Fibroblast of skin of scalp (primary cell): ENCODE data around the gene DIO3. TPM values are rescaled to one million over a fixed set of nuclear protein-coding genes. Genes with fewer than 3 reads are reported as not detected.

ENCODE experiments used
- DNase-seq: peaks from one replicate; pipeline ENCODE4 v3.0.0-alpha.2; 2013
- polyA plus RNA-seq, 2 experiments: library from polyadenylated mRNA; unstranded; fragments of 120-200 nt; gene quantifications; one replicate each; pipeline ENCODE4 v1.2.1, GENCODE V29; 2013; ENCODE audit not compliant: insufficient read length in 2 of 2

Gene DIO3
- polyA plus RNA-seq (2013, experiment 1 of 2; ENCODE audit: insufficient read length), result not detected
- polyA plus RNA-seq (2013, experiment 2 of 2; ENCODE audit: insufficient read length), result not detected

DNA sequence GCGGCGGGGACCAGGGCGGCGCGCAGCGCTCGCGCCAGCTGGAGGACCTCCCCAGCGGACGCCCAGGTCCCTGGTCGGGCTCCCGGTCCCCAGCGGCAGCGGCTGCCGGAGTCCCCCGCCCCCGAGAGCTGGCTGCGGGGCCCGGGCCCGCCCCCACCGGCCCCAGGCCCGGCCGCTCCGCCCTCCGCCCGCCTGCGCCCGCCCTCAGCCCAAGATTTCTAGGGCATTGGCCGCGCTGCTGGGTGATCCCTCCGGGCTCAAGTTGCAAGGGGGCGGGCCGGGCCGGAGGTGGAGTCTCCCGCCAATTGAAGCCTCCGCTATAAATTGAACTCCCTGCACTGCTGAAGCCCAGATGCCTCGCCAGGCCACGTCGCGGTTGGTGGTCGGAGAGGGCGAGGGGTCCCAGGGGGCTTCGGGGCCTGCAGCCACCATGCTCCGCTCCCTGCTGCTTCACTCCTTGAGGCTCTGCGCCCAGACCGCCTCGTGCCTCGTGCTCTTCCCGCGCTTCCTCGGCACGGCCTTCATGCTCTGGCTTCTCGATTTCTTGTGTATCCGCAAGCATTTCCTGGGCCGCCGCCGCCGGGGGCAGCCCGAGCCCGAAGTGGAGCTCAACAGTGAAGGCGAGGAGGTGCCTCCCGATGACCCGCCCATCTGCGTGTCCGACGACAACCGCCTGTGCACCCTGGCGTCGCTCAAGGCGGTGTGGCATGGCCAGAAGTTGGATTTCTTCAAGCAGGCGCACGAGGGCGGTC is at the start of gene DIO3:
TSS of gene DIO3 (plus strand) at position 351 of the 752 bp plus-strand sequence.
- peak; percentile 16 for DNase-seq

DNA sequence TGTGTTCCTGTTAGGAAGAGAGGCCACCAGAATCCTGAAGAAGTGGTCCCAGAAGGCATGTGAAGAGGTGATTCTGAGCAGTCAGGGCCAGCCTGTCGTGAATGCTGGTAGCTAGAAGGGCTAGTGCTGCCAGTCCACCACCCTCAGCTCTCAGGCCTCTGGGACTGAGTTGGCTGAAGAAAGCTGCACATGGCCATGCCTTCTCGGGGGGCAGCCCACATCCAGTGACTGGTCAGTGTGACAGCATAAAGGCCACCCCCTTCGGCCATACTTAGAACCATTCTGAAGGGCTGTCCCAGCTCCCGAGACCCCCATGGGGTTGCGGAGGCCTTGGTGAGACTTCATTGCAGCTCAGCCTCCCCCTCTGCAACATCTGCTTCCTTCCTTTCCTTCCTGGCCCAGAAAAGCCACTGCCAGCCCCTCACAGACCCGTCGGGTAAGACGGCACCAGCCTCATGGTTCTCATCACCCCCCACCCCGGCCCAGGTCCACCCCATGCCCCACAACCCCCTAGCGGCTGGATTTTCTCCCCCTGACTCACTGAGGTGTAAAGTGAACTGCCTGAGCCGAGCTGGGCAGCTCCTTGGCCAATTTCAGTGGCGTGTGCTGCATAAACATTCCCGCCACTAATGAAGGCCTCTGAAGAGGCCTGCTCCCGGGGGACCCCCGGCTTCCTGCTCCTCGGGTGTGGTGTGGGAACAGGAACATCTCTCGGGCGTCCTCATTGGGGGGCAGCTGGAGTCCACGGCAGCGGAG is 49.5 kb upstream of the DIO3 start:
- DNase-seq, result no peak

DNA sequence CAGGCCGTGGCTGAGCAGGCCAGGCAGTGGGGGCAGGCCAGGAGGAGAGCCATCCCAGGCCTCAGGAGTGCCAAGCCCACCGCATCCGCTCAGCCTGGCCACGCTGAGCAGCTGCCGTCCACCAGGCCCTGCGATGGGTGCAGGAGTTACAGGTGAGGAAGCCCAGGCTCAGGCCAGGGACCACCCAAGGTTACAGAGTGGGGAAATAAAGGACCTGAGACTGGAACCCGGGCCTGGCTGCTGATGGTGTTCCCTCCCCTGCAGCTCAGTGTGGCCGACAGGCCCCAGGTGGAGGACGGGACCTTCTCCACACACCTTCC is 49.0 kb upstream of the DIO3 start:
- no peak for DNase-seq

DNA sequence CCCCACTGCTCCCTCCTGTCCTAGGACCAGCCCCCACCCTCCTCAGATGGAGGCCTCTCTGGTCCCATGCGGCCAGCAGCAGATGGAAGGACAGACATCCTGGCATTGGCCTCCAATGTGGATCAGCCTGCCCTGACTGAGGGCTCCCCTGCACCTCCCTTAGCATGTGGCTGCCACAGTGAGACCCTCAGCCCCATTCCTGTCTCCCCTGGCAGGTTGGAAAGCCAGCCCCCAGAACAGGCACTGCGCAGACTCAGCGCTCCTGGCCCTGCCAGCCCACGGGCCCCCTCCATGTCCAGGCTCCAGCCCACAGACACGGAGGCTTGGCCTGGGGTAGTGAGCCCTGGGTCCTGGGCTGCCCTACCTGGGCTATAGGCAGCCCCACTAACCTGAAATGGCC is 47.2 kb upstream of the DIO3 start:
- no peak for DNase-seq

DNA sequence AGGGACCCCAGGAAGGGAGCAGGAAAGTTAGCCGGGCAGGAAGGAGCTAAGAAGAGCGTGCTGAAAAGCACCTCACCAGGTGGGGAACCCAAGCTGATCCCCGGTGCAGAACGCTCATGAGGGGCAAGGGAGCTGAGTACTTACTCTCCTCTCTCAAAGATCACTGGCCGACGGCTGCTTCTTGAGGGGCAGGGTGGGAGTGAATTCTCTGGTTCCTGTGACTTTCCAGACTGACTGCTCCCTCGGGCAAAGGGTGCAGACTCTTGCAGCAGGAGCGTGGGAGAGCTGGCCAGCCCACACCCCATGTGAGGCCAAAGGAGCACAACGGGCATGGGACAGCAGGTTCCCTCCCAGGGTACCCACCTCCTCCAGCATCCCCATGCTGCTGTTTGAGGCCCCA is 44.9 kb upstream of the DIO3 start:
- no peak for DNase-seq

DNA sequence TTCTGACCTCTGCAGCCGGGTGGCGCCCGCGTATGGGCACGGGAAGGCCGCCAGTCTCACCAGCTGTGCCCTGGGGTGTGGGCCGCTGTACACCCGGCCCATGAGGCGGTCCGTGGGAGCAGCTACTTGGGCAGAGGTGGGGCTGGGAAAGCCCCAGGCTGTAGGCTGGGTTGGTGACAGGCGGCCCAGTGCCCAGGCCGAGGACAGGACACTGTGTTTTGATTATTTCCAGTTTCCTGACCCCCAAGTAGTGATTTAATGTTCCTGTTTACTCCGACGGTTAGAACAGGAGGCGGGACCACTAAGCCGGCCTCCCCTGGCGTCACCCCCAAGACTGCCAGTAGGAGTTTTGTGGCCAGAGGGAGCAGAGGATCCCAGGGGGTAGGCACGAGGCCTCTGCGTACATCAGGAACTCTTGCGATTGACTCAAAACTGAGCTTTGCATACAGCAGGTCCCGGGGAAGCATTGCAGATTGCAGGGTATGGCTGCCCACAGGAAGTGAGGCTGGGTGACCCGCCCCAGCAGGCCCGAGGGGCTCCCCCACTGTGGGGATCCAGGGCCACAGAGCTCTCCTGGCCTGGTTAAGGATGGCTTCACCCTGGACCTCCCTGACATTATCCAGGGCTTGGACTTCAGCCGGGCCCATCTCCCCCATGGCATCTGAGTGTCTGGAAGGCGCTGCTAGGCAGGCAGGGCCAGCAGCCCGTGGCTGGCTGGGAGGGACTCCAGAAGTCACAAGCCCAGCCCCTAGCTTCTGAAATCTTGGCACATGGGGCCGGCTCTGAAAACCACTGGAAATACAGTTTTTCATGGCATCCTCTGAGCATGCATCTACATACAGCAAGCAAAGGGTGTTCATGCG is 42.5 kb upstream of the DIO3 start:
- no peak for DNase-seq

DNA sequence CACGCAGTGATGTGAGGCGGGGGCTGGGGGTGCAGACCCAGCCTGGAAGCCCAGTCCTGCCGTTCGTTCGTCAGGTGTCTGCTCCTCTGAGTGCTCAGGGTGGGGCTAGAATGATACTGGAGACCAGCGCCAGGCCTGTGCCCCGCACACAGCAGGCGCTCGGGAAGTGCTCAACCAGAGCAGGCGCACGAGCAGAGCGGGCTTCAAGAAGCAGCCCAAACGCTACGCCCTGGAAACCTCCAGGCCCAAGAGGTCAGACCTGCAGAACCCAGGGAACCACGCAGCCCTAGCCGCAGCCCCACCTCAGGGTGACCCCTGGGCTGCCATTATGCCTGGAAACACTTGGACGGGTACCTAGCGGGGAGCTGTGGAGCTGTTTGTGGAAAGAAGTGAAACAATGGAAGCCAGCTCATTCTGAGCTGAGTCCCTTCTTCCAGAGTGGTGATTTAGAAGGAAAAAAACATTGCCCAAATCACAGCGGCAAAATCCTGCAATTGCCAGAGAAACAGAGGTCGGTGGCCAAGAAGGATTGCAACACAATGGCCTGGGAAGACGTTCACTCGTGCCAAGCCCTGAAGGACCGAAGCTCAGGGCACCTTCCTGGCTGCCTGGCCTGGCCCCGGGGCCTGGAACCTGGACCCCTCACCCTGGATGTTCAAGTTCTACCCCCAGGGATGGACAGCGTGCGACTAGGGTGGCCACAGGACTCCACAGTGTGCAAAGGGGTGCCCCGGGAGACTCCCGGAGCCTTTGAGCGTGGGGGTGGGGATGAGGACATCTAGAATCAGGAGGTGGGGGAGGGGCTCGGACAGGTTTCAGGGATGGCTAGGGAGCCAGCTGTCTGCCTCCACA is 40.4 kb upstream of the DIO3 start:
- no peak for DNase-seq

DNA sequence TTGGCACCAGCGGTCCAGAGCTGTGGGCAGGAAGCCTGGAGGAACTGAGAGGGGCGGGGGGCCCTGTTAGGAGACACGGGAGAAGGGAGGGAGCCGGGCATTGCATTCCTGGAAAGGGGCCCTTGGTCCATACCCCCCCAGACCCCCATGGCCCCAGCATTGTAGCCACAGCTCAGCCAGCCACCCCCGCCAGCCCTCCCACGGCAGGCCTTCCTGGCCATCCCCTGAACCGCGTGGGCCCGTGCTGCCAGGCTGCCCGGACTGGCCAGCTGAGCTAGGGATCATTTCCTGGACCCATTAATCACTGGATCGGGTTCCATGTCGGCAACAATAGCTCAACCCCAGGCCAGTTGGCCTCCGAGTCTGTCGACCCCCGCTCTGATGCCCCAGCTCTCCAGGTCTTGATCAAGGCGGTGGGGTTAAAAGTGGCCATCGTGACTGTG is 39.8 kb upstream of the DIO3 start:
- no peak for DNase-seq

DNA sequence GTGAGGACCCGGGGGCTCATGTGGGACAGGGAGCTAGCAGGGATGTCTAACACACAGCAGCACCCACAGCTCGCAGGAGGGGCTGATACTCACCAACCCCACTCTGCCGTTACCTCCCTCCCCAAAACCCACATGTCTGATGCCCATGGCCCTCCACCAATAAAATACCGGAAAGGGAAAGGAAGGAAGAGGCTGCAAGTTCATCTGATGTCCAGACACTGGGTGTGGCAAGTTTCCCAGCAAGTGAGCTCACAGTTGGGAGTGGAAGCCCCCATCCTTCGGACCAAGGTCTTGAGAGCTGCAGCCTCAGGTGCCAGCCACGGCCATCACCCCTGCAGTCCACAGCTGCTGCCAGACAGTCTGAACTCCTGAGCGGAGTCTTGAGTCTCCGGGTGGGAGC is 39.3 kb upstream of the DIO3 start:
- DNase-seq, result no peak

DNA sequence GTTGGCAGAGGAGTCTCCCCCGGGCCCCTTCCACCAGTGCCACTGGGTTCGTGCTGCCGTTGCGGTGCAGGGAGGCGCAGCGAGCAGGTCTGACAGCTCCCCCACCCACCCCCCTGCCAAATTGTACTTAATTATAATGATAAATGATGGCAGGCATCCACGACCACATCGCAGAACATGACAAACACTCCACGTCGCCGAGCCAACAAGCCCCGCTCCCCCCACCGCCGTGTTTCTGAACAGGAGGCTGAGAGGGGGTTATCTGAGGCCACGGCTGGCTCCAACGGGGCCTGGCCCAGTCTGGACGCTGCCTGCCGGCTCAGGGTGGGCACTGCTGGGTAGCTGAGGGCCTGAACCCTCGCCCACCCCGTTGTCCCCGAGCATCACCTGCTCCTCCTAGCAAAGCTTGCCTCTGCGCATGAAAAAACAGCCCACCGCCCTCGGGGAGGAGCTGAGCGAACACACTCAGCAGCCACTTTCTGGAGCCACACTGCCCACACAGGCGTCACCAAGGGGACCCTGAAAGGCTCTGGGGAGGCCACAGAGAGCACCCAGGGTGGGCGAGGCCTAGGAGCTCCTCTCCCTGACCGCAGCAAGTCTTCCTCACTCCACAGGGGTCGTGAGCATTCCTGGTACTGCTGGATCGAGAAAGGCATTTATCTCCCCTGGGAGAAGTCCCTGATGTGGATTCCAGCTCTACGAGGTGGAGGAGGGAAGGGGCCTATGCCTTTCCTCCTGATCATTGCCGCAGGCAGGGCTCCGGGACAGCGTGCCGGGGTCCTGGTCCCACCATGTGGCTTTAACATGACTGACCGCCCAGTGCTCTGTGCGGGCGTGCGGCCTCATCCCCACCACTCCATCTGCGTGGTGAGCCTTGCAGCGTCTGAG is 35.4 kb upstream of the DIO3 start:
- peak; percentile 5 for DNase-seq

DNA sequence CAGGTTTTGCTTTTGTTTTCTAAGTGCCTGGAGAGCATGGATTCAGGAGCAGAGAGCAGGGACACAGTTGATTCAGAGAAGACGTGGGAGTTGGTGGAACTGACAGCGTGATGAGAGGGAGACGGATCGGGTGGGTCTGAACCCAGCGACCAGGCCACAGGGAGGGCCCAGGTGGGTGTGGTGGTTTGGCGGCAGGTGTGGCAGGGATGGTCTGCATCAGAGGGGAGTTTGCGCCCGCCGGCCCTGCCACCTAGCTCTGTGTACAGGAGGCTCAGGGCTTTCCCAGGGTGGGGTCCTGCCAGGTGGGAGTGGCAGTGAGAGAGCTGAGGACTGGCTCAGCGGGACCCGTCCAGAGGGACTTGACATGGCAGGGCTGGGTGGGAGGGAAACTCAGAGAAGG is 33.3 kb upstream of the DIO3 start:
- DNase-seq, result no peak

DNA sequence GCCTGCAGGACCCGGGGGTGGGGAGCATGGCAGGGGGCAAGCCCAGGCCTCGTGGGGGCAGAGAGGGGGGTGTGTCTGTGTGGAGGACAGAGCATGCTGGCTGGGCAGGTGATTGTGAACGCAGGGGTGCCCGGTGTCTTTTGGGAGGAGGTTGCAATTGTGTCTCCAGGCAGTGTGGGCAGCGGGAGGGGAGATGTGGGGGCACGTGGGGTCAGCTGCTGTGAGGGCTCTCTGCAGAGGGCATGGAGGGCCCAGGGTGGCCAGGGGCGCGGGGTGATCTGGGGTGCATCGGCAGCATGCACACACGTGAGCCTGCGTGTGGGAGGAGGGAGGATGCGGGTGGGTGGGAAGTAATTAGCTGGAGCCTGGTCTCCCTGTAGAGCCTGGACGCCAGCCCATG is 32.2 kb upstream of the DIO3 start:
- DNase-seq, result no peak

DNA sequence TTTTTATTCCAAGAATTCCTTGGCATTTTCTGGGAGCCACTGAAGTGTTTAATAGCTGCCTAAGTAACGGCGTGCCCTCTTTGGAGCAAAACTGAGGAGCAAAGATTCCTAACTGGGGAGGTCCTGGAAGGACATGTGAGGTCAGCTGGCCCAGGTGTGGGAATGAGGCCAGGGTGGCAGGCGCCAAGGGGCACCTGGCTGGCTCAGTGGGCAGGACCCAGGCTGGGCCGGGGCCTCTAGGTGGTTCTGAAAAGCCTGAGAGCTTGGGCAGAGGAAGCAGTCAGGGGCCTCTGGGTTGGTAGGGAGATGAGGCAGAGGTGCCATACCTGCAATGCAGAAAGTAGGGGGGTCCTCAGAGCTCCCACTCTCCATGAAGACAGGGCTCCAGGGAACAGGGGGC is 27.1 kb upstream of the DIO3 start:
- DNase-seq, result no peak

DNA sequence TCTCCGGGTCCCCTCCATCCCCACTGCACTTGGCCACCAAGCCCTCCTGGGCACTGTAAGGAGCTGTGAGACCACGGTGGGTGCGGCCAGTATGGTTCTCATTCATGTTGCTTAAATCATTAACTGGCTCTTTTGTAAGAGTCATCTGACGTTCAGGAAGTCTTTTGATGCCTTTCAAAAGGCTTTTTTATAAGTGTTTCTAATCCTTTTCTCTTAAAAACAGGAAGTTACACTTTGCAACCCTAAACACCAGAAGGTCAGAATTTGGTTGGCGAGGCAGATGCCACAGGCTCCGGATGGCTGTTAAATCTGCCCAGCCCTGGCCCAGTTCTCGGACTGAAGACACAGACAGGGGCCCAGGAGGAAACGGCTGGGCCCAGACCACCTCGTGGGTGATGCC is 26.1 kb upstream of the DIO3 start:
- DNase-seq, result no peak

DNA sequence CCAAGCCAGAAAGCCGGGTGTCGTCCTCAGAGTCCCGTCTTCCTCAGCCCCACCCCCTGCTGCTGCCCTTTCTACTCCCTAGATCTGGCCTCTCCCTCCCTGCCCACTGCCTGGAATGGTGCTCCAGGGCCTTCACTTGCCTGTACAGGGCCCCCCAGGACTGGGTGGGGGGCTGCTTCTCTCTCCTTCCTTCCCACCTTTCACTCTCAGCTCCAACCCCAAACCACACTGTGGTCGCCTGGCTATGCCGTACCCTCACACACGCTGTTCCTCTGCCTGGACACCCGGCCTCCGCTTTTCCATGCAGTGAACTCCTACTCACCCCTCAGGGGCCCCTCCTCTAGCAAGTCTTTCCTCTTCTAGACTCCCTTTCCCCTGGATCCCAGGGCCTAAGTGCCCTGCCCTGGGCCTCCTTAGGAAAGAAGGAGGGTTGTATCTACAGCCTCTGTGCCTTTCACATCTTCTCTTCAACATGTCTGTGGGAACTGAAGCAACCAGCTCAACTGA is 25.5 kb upstream of the DIO3 start:
- no peak for DNase-seq

DNA sequence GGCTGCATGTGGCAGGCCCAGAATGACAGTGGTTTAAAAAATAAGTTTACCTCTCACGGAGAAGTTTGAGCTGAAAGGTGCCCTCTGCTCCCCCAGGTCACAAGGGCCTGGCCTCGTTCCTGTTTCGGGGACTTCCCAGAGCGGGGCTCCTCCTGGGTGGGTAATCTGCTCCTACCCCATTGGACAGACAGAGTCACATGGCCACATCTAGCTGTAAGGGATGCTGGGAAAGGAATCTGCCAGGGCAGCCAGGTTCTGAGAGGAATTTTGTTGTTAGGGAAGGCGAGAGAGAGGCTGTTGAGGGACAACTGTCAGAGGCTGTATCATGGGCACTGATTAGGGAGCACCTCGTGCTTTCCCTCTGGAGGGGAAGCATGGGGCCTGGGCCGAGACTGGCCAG is 24.0 kb upstream of the DIO3 start:
- no peak for DNase-seq

DNA sequence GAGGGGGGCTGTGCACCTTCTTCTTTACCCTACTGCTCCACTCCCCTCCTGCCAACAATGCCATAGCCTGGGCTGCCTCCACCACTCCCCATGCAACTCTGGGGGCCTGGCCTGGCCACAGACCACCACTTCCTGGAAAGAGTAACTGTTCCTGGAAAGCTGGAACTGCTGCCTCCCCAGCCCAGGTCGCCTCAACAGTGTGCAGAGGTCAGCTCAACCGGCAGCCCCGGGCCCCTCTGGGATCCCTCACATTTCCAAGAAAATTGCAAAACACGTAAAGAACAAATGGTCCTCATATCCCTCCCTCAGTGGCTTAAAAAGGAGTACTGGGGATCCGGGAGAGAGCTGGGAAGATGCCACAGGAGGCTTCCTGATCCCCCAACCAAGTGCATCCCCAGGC is 22.4 kb upstream of the DIO3 start:
- DNase-seq, result no peak

DNA sequence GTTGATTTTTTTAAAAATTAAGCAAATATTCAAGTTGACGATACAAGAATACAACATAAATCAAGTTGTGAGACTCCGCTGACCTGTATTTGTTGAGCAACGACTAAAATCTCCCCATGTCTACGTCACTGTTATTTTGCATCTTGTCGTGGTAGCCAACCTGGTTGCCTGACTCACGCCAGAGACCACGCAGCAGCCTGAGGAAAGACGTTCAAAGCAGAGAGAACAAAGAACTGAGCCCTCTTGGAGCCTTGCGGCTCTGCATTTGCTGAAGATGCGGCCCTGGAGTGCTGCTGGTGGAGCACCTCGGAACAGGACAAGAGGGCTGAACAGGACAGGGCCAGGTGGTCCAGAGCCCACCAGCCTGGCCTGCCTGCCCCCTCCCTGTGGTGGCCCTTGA is 21.4 kb upstream of the DIO3 start:
- DNase-seq, result no peak

DNA sequence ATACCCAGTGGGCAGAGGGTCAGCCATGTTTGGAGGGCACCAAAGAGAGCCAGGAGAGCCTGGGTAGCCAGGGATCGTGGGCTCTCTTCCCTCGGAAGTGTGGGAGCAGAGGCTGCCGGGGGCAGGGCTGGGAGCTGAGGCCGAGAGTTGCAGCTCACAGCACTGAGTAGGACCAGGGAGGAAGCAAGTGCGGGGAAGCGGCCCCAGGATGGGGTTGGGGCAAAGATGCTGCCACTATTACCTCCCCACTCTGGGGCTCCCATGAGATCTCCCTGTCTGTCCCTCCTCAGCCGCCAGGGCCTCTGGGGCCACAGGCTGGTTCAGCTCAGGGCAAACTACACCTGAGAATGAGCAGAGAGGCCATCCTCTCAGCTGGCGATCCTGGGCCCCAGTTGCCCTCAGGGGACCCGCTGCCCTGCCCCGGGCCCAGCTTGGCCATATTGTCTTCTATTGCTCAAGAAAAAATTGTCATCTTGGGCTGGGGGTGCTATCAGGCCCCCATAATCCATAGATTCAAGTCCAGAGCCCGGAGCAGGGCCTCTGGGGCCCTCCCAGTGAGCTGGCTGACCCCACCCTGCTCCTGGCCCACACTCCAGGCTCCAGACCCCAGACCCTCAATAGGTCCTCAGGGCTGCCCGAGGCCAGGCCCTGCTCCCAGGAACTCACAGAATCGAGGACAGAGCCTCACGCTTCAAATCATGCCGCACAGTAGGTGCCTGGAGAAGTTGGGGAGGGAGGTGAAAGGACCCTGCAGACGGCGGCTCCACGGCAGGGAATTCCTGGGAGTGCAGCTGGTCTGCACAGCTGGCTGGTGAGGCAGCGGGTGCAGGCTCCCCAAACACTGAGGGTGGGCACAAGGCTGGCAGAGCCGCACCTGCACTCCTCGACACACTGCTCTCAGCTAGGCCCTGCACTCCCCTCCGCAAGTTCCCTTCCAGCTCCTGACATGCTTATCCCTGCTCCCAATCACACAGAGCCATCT is 20.5 kb upstream of the DIO3 start:
- DNase-seq, result no peak

DNA sequence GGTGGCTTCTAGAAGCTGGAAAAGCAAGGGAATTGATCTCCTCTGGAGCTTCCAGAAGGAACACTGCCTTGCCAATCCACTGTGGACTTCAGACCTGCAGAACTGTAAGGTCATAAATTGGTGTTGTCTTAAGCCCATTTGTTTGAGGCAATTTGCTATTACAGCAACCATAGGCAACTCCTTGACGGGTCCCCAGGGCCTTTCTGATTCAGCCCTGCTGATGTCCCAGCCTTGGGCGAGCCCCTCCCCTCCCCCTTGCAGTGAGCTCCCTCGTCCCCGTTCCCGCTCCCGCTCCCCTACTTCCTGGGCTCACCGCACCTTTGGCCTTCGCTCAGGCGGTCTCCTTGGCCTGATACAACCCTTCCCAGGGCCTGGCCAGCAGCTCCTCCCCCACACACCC is 18.9 kb upstream of the DIO3 start:
- DNase-seq, result no peak
